K562 (cell line): ENCODE measurements around the gene PTPRT. TPM values are rescaled to one million over a fixed set of nuclear protein-coding genes. Genes with fewer than 3 reads are reported as not detected.

Source experiments
- ATAC-seq: fragments of 200-7000 bp; cut with Tn5 transposase; 3 replicates; pipeline ENCODE4 v1.9.1; 2020; ENCODE audit warnings: moderate library complexity
- BruUV-seq: library from RNA; stranded (reverse); fragments of 400-500 nt; replicated peaks from 2 replicates; lab custom pipeline; 2021; lab: Mats Ljungman, UMichigan
- CTCF ChIA-PET: fragments of 300-600 bp; formaldehyde crosslinking; extraction: SDS; loops from one replicate; lab custom pipeline; 2021; ENCODE audit warnings: low intra/inter-chr PET ratio; lab: Yijun Ruan, JAX
- POLR2A ChIA-PET: fragments of 300-600, 350-650 bp; sonication (Branson Sonifier 250); formaldehyde crosslinking; extraction: SDS; loops from one replicate; lab custom pipeline; 2021; ENCODE audit warnings: antibody characterized with exemption, inconsistent platforms; lab: Yijun Ruan, JAX
- DNase-seq, 4 experiments: peaks; one replicate each; pipeline versions ENCODE4 v3.0.0 to v3.0.0-alpha.2; 2011 to 2018; ENCODE audit warnings: low spot score in 3 of 4, mixed read lengths in 3 of 4; ENCODE audit errors: extremely low read depth in 1 of 4
- FAIRE-seq: peaks from 2 replicates; lab custom pipeline; 2011; peaks lifted over from hg19 to GRCh38; lab: Jason Lieb, UNC
- H2AFZ ChIP-seq: 2 replicates; pipeline ENCODE4 v1.6.0; 2011; ENCODE audit warnings: low read depth, low read length, control low read depth, inconsistent platforms
- H3K27ac ChIP-seq: fragments of 200-600 bp; 3 replicates; pipeline ENCODE4 v1.8.0; 2011; ENCODE audit warnings: low read depth, mild to moderate bottlenecking, control low read depth, inconsistent platforms, low read length, moderate library complexity, mixed read lengths; ENCODE audit errors: extremely low read depth
- H3K27me3 ChIP-seq, 2 experiments: fragments of 300-600 bp in 1 of 2; 2 replicates in 1 of 2; 3 replicates in 1 of 2; pipeline versions ENCODE4 v1.6.0 to v1.8.0; 2011; ENCODE audit warnings: inconsistent platforms in 2 of 2, low read length in 2 of 2, mild to moderate bottlenecking in 1 of 2, mixed read lengths in 1 of 2, moderate library complexity in 1 of 2; ENCODE audit not compliant: control insufficient read depth in 2 of 2, insufficient read depth in 2 of 2
- H3K36me3 ChIP-seq: fragments of 300-600 bp; 3 replicates; pipeline ENCODE4 v1.8.0; 2011; ENCODE audit warnings: mild to moderate bottlenecking, low read length, inconsistent platforms; ENCODE audit not compliant: control insufficient read depth, insufficient read depth
- H3K4me1 ChIP-seq, 2 experiments: fragments of 200-600 bp in 1 of 2; replicated peaks in 1 of 2; 2 replicates in 1 of 2; 3 replicates in 1 of 2; pipeline versions ENCODE4 v1.5.1 to v1.8.0; 2011; ENCODE audit warnings: inconsistent platforms in 2 of 2, low read length in 2 of 2, mild to moderate bottlenecking in 1 of 2, mixed read lengths in 1 of 2, moderate library complexity in 1 of 2; ENCODE audit not compliant: control insufficient read depth in 2 of 2, insufficient read depth in 2 of 2
- H3K4me2 ChIP-seq: 2 replicates; pipeline ENCODE4 v1.6.1; 2011; ENCODE audit warnings: low read length, control low read depth, inconsistent platforms, mixed read lengths; ENCODE audit not compliant: insufficient read depth
- H3K4me3 ChIP-seq: fragments of 200-600 bp; sonication (generic), shearing (Covaris generic); 2 replicates; pipeline ENCODE4 v1.5.1; 2016; ENCODE audit warnings: control low read depth, inconsistent platforms
- H3K79me2 ChIP-seq: fragments of 200-600 bp; 3 replicates; pipeline ENCODE4 v1.8.0; 2011; ENCODE audit warnings: low read length, inconsistent platforms; ENCODE audit not compliant: control insufficient read depth, insufficient read depth
- H3K9ac ChIP-seq, 2 experiments: 2 replicates each; pipeline versions ENCODE4 v1.6.0 to v1.6.1; 2011; ENCODE audit warnings: low read depth in 2 of 2, low read length in 2 of 2, control low read depth in 1 of 2, inconsistent platforms in 1 of 2, mild to moderate bottlenecking in 1 of 2, mixed read lengths in 1 of 2; ENCODE audit not compliant: insufficient read depth in 1 of 2
- H3K9me1 ChIP-seq: one replicate; pipeline ENCODE4 v1.6.0; 2011; ENCODE audit warnings: inconsistent platforms, mild to moderate bottlenecking, low read length, moderate library complexity; ENCODE audit not compliant: control insufficient read depth, insufficient read depth
- H3K9me3 ChIP-seq: replicated peaks from 2 replicates; pipeline ENCODE4 v1.5.1; 2011; ENCODE audit warnings: low read depth, low read length, inconsistent platforms; ENCODE audit not compliant: control insufficient read depth, insufficient read depth
- H4K20me1 ChIP-seq: replicated peaks from 2 replicates; pipeline ENCODE4 v1.6.1; 2011; ENCODE audit warnings: low read length, inconsistent platforms, mixed read lengths; ENCODE audit not compliant: control insufficient read depth, insufficient read depth
- BCLAF1 ChIP-seq, 2 experiments: fragments of 450-650 bp in 1 of 2; IDR thresholded peaks; 2 replicates each; pipeline ENCODE4 v1.6.1; 2011 to 2017; ENCODE audit warnings: low read depth in 2 of 2, antibody characterized with exemption in 1 of 2, borderline replicate concordance in 1 of 2, low read length in 1 of 2, mild to moderate bottlenecking in 1 of 2, mixed read lengths in 1 of 2; ENCODE audit not compliant: control insufficient read depth in 1 of 2
- ELF1 ChIP-seq: fragments of 200-800 bp; sonication (Bioruptor generic); IDR thresholded peaks from 2 replicates; pipeline ENCODE4 v1.6.1; 2016; ENCODE audit warnings: missing genetic modification characterization, missing compliant biosample characterization
- ETS1 ChIP-seq: conservative IDR thresholded peaks from 2 replicates; pipeline ENCODE4 v1.6.1; 2011; ENCODE audit warnings: low read depth, mild to moderate bottlenecking, low read length; ENCODE audit not compliant: control insufficient read depth
- KLF13 ChIP-seq: fragments of 450-650 bp; IDR thresholded peaks from 2 replicates; pipeline ENCODE4 v1.6.1; 2016; ENCODE audit warnings: missing genetic modification characterization, low read depth, mild to moderate bottlenecking, missing compliant biosample characterization, moderate library complexity, borderline replicate concordance
- LEF1 ChIP-seq: fragments of 450-650 bp; IDR thresholded peaks from 2 replicates; pipeline ENCODE4 v1.6.1; 2016; ENCODE audit warnings: mild to moderate bottlenecking
- NFATC3 ChIP-seq: fragments of 450-650 bp; IDR thresholded peaks from 2 replicates; pipeline ENCODE4 v1.6.1; 2017; ENCODE audit warnings: mild to moderate bottlenecking
- PHF21A ChIP-seq: fragments of 450-650 bp; IDR thresholded peaks from 2 replicates; pipeline ENCODE4 v1.6.1; 2017; ENCODE audit warnings: low read depth, borderline replicate concordance
- PPARD ChIP-seq: fragments of 250-450 bp; sonication (Bioruptor Pico); IDR thresholded peaks from 2 replicates; pipeline ENCODE4 v1.8.0; 2022; ENCODE audit warnings: inconsistent platforms, mild to moderate bottlenecking, moderate library complexity
- PREB ChIP-seq: sonication (generic); formaldehyde crosslinking; IDR thresholded peaks from 2 replicates; pipeline ENCODE4 v1.8.1; 2023; ENCODE audit warnings: mild to moderate bottlenecking, missing genetic modification reagents
- RBM39 ChIP-seq: fragments of 200-400 bp; formaldehyde crosslinking; optimal IDR thresholded peaks from 2 replicates; pipeline ENCODE3; 2018; ENCODE audit warnings: low read depth, low read length
- SMC3 ChIP-seq: conservative IDR thresholded peaks from 2 replicates; pipeline ENCODE4 v1.6.1; 2011; ENCODE audit warnings: low read depth, low read length, improper control_type of control experiment; ENCODE audit not compliant: insufficient read depth
- ZBTB17 ChIP-seq: fragments of 450-650 bp; formaldehyde crosslinking; IDR thresholded peaks from 2 replicates; pipeline ENCODE4 v1.4.0; 2020; ENCODE audit warnings: mild to moderate bottlenecking
- ZNF644 ChIP-seq: fragments of 200-800 bp; sonication (Bioruptor generic); IDR thresholded peaks from 2 replicates; pipeline ENCODE4 v1.6.1; 2016; ENCODE audit warnings: low read depth, missing genetic modification characterization, missing compliant biosample characterization
- WGBS: fragments of 100-300 bp; shearing (Covaris generic); methylation state at CpG from one replicate; pipeline ENCODE4 v1.1.6; 2016; ENCODE audit warnings: low coverage, mixed read lengths; ENCODE audit not compliant: insufficient coverage; ENCODE audit errors: missing lambda C conversion rate; 5-methylcytosine and 5-hydroxymethylcytosine counted together
- in situ Hi-C: fragments of 300-500 bp; cut with MboI; formaldehyde crosslinking; loops from 4 replicates; pipeline ENCODE4 v1.15.0; 2018; ENCODE audit warnings: inconsistent platforms, mixed read lengths
- intact Hi-C: fragments of 100-400 bp; cut with micrococcal nuclease; formaldehyde crosslinking; loops from 2 replicates; pipeline ENCODE4 v1.14.2; 2022
- polyA plus RNA-seq, 8 experiments: library from polyadenylated mRNA; depleted of rRNA in 4 of 8; stranded (reverse) in 5 of 8; unstranded in 3 of 8; fragments of >200 nt; fragmentation: Nextera tagmentation in 2 of 8; fragmentation: Illumina TruSeq in 1 of 8; extraction: Ambion mirVana in 2 of 8; extraction: Trizol in 1 of 8; gene quantifications; 2 replicates each; pipeline versions ENCODE4 v1.2.1 to v1.2.3, GENCODE V29; 2011 to 2014; ENCODE audit warnings: inconsistent platforms in 1 of 8, missing spikeins in 1 of 8
- total RNA-seq, 7 experiments: library from RNA; depleted of rRNA in 6 of 7; stranded (reverse); fragments of >200 nt in 6 of 7; fragmentation: Illumina TruSeq in 2 of 7; extraction: Trizol in 2 of 7; gene quantifications; 2 replicates each; pipeline versions ENCODE4 v1.2.1 to v1.2.3, GENCODE V29; 2011 to 2021; ENCODE audit warnings: low replicate concordance in 1 of 7

The PTPRT gene
- total and polyA plus RNA-seq, 9 of the 15 experiments (the other 6 are each of a cell fraction or from before 2014, with no cell fraction given) = not detected

GRCh38 chr20:42441864-42442331 lies 747.8 kb downstream of the PTPRT start:
- CTCF ChIA-PET = no interaction called here
- intact Hi-C loops (no loop called here), in situ Hi-C loops (no loop called here)
- H3K9ac ChIP-seq = no peak overlapping the region
- no peaks in the 10 kb centered on the region for H3K79me2 ChIP-seq
- no peaks in the 10 kb centered on the region for H3K4me1 ChIP-seq
- no peak overlapping the region for H3K4me3 ChIP-seq
- no TSS peak for BruUV-seq
- no peak for ATAC-seq
- H3K36me3 ChIP-seq = no peaks in the 10 kb centered on the region
- 0% methylated on average over 6 of the region's 6 CpGs for WGBS
- POLR2A ChIA-PET = interaction anchor here (1.2 kb wide), 1 partner anchor 20 kb away, joined by 3 read pairs; no protein-coding TSS in a partner anchor
- no peak for TF ChIP-seq ELF1 (tag)
- TF ChIP-seq ZNF644 (tag) = no peak
- no peak for TF ChIP-seq LEF1
- TF ChIP-seq BCLAF1 (IDR thresholded peaks at IDR 0.05; ENCODE audit: borderline replicate concordance in 1 of 2, control insufficient read depth in 1 of 2, low read depth in 2 of 2, low read length in 1 of 2) = no peak
- no peak for TF ChIP-seq ZBTB17 (CRISPR knock-in tag)
- TF ChIP-seq PPARD = no peak
- no peak for TF ChIP-seq KLF13 (tag)
- no peak for TF ChIP-seq ETS1
- no peak for TF ChIP-seq PHF21A
- no peak for TF ChIP-seq PREB
- no peak for TF ChIP-seq NFATC3
- TF ChIP-seq RBM39 = no peak
- no peak for TF ChIP-seq SMC3
- H3K4me2 ChIP-seq = no peak overlapping the region
- no peak for FAIRE-seq
- H3K27ac ChIP-seq = no peak overlapping the region
- no peak for DNase-seq
- no peaks in the 10 kb centered on the region for H3K9me3 ChIP-seq
- H2AFZ ChIP-seq = no peak overlapping the region
- no peaks in the 10 kb centered on the region for H3K9me1 ChIP-seq
- peaks cover 0 to 11% of the 10 kb centered on the region in 2 experiments; a peak in 1 of 5 replicates for H3K27me3 ChIP-seq
- H4K20me1 ChIP-seq = no peaks in the 10 kb centered on the region
